Lung (tissue), 12 donors: Measurements from ENCODE around the gene TMEM181. TPM values are rescaled to one million over a fixed set of nuclear protein-coding genes. Genes with fewer than 3 reads are reported as not detected.
"Not testable (repeated sequence)": the region's sequence is repeated elsewhere in the genome, so short reads cannot be mapped to it uniquely, and the experiment has no call there.

Experiments
- ATAC-seq: fragments of 200-7000 bp; cut with Tn5 transposase; one replicate; pipeline ENCODE4 v1.9.1; 2020; ENCODE audit warnings: moderate number of reproducible peaks; ENCODE audit not compliant: insufficient read depth, low FRiP score
- DNase-seq, 3 donors: peaks; one replicate each; pipeline ENCODE4 v3.0.0-alpha.2; 2013 to 2017
- H3K27ac ChIP-seq, 2 donors: one replicate each; pipeline ENCODE4 v1.5.1; 2013; ENCODE audit warnings: mild to moderate bottlenecking in 2 of 2, moderate library complexity in 2 of 2, control low read depth in 1 of 2, inconsistent platforms in 1 of 2, low read depth in 1 of 2, low read length in 1 of 2
- H3K27me3 ChIP-seq, 3 donors: one replicate each; pipeline ENCODE4 v1.5.1; 2013; ENCODE audit warnings: low read length in 2 of 3; ENCODE audit not compliant: control insufficient read depth in 3 of 3, insufficient read depth in 3 of 3
- H3K36me3 ChIP-seq, 4 donors: one replicate each; pipeline ENCODE4 v1.5.1; 2013; ENCODE audit warnings: low read length in 4 of 4, mild to moderate bottlenecking in 1 of 4, moderate library complexity in 1 of 4; ENCODE audit not compliant: control insufficient read depth in 4 of 4, insufficient read depth in 4 of 4
- H3K4me1 ChIP-seq, 5 donors: one replicate each; pipeline ENCODE4 v1.5.1; 2013; ENCODE audit warnings: low read length in 5 of 5, mild to moderate bottlenecking in 2 of 5, moderate library complexity in 1 of 5; ENCODE audit not compliant: control insufficient read depth in 5 of 5, insufficient read depth in 5 of 5
- H3K4me3 ChIP-seq: one replicate; pipeline ENCODE4 v1.5.1; 2013; ENCODE audit warnings: mild to moderate bottlenecking, control low read depth, moderate library complexity
- H3K9ac ChIP-seq, 2 donors: one replicate each; pipeline ENCODE4 v1.5.1; 2013; ENCODE audit warnings: low read length in 2 of 2, control low read depth in 1 of 2; ENCODE audit not compliant: insufficient read depth in 1 of 2
- H3K9me3 ChIP-seq, 4 donors: one replicate each; pipeline ENCODE4 v1.5.1; 2013; ENCODE audit warnings: low read length in 3 of 4, mild to moderate bottlenecking in 1 of 4, moderate library complexity in 1 of 4; ENCODE audit not compliant: control insufficient read depth in 4 of 4, insufficient read depth in 3 of 4
- WGBS, 2 donors: extraction: QIAGEN DNeasy Blood & Tissue Kit; methylation state at CpG; one replicate each; pipeline ENCODE4 v1.1.7; 2013; 5-methylcytosine and 5-hydroxymethylcytosine counted together
- polyA plus RNA-seq, 2 donors: library from polyadenylated mRNA; stranded (reverse); fragments of 200-250 nt; gene quantifications; one replicate each; pipeline ENCODE4 v1.2.1, GENCODE V29; 2013
- total RNA-seq, 2 donors: library from RNA; depleted of rRNA in 1 of 2; stranded (reverse); fragments of >200 nt in 1 of 2; gene quantifications; one replicate each; pipeline ENCODE4 v1.2.1, GENCODE V29; 2014 to 2021
- TF ChIP-seq, protein P1 (sequence below): IDR thresholded peaks from 2 replicates; pipeline ENCODE4 v1.5.1; 2012; ENCODE audit warnings: mild to moderate bottlenecking; ENCODE audit errors: control extremely low read depth, extremely low read depth
- donor health status: control.
- donor health status: control.
- donor health status: Bipolar disorder and iron deficiency.
- donor health status: healthy.
- donor health status: DM: yes; HTN: yes; CAD: no.

TMEM181 gene
- total and polyA plus RNA-seq, 4 donors = 14.5 to 28.5 (median 20.5) TPM

GRCh38 chr6:158552796-158553138, 7.1 kb upstream of the TMEM181 start:
- peaks cover 0 to 9% (median 3%) of the 10 kb centered on the region in 5 donors for H3K4me1 ChIP-seq
- H3K27ac ChIP-seq = no peak overlapping the region
- ATAC-seq (no peak), DNase-seq (no peak)
- 93 to 94% methylated on average over 5 of the region's 5 CpGs for WGBS, 2 donors
- no peaks in the 10 kb centered on the region for H3K36me3 ChIP-seq
- H3K27me3 ChIP-seq = no peaks in the 10 kb centered on the region
- no peak overlapping the region for H3K9ac ChIP-seq
- no peaks in the 10 kb centered on the region for H3K9me3 ChIP-seq
- no peak overlapping the region for H3K4me3 ChIP-seq
- TF ChIP-seq, protein P1, sequence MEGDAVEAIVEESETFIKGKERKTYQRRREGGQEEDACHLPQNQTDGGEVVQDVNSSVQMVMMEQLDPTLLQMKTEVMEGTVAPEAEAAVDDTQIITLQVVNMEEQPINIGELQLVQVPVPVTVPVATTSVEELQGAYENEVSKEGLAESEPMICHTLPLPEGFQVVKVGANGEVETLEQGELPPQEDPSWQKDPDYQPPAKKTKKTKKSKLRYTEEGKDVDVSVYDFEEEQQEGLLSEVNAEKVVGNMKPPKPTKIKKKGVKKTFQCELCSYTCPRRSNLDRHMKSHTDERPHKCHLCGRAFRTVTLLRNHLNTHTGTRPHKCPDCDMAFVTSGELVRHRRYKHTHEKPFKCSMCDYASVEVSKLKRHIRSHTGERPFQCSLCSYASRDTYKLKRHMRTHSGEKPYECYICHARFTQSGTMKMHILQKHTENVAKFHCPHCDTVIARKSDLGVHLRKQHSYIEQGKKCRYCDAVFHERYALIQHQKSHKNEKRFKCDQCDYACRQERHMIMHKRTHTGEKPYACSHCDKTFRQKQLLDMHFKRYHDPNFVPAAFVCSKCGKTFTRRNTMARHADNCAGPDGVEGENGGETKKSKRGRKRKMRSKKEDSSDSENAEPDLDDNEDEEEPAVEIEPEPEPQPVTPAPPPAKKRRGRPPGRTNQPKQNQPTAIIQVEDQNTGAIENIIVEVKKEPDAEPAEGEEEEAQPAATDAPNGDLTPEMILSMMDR = no peak

DNA sequence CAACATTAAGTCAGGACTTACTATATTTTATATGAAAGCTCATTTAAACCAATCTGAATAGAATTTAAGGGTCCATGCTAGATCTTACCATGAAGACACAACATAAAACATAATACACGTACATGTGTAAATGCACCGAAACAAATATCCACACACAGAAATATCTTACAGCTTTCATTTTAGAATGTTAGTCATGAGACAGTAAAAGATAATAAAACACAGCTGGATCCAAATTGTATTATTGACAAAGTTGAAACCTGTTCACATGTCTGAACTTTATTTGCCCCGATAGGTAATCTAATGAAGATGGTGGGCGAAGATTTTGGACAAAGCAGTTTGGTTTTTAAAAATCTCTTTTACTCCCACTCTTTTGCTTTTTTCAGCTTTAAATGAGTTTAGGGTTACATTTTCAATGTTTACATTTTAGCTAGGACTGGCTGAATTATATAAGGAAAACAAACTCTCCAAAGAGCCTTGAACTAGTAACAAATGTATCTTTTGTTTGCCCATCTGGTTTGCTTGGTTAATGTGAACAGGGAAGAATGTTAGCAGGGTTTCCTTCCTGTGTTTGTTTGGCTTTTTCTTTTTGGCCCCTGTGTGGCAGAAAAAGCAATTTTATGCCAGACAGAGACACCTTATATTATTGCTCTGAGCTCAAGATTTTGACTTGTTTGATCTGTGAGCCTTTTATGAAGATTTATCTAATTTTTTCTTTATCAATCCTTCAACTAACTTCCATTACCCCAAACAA, 5.1 kb upstream of the TMEM181 start:
- DNase-seq = peak in 2 of 3 donors; percentile 34 to 43
- no peak overlapping the region for H3K27ac ChIP-seq
- H3K4me1 ChIP-seq = peaks cover 0 to 12% (median 4%) of the 10 kb centered on the region in 5 donors
- no peak overlapping the region for H3K4me3 ChIP-seq
- H3K27me3 ChIP-seq = no peaks in the 10 kb centered on the region
- TF ChIP-seq, protein P1 = no peak
- ATAC-seq = no peak
- WGBS, 2 donors = 86 to 94% methylated on average over 4 of the region's 4 CpGs
- no peak overlapping the region for H3K9ac ChIP-seq
- no peaks in the 10 kb centered on the region for H3K9me3 ChIP-seq
- H3K36me3 ChIP-seq = no peaks in the 10 kb centered on the region

DNA sequence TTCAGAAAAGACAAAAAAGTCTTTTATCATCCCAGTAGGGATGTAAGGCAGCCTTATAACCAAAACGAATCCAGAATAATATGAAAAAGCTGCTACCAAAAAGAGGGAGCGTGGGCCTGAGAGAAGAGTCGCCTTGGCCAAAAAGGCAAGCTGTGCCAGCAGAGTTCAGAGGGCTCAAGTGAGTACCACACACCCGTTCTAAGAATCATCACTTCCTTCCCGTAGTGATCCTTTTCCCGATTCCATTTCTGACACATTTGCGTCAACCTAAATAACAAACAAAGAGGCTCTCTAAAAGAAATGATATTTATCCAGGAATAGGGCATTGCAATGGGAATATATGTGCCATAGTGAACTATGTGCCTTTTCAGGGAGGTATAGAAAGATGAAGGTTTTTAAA, 3.8 kb upstream of the TMEM181 start:
- peaks cover 4 to 19% (median 5%) of the 10 kb centered on the region in 5 donors for H3K4me1 ChIP-seq
- WGBS, 2 donors = 59 to 70% methylated on average over 7 of the region's 7 CpGs
- ATAC-seq = no peak
- H3K27me3 ChIP-seq = no peaks in the 10 kb centered on the region
- DNase-seq = no peak
- TF ChIP-seq, protein P1 = no peak
- no peak overlapping the region for H3K27ac ChIP-seq
- no peak overlapping the region for H3K4me3 ChIP-seq
- H3K9ac ChIP-seq = no peak overlapping the region
- H3K9me3 ChIP-seq = no peaks in the 10 kb centered on the region
- H3K36me3 ChIP-seq = no peaks in the 10 kb centered on the region

GRCh38 chr6:158557110-158557509, 2.8 kb upstream of the TMEM181 start:
- not testable (repeated sequence) for H3K27me3 ChIP-seq, H3K9me3 ChIP-seq, ATAC-seq, H3K36me3 ChIP-seq, H3K4me3 ChIP-seq, H3K27ac ChIP-seq, H3K9ac ChIP-seq, DNase-seq
- 97 to 98% methylated on average over 3 of the region's 3 CpGs for WGBS, 2 donors
- H3K4me1 ChIP-seq = peaks cover 8 to 29% (median 10%) of the 10 kb centered on the region in 5 donors
